ENCODE measurements around the gene HTR2B.

HTR2B gene

DNA sequence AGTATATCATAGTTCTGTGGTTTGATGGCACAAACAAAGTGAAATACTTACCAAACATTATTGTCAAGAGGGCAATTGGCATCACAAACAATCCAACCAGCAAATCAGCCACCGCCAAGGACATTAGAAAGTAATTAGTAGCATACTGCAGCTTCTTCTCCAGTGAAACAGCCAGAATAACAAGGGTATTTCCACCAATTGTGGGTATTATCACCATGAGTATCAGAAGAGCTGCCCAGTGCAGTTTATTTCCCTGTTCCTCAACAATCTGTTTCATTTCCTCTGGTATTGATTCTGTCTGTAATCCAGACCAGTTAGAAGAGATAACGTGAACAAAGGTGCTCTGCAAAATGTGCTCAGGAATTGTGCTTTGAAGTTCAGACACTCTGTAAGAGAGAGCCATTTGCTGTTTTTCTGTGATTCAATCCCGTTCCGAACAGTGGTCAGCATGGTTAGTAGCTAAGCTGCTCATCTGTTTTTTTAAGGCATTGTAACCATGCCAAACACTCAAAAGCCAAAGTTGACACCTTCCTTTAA, 1.4 kb downstream of the HTR2B start:
- Histone ChIP-seq H3K4me3 (ENCODE audit: insufficient read length, low read depth) (no peak overlapping the region), H3K9ac (ENCODE audit: insufficient read length, low read depth) (no peak overlapping the region), H3K9me3 (ENCODE audit: insufficient read depth, low read length) (no peaks in the 10 kb centered on the region), H3K4me1 (ENCODE audit: insufficient read depth, insufficient read length) (no peaks in the 10 kb centered on the region), H3K36me3 (ENCODE audit: insufficient read depth, insufficient read length, low read length) (peaks cover 2% of the 10 kb centered on the region), H3K27me3 (ENCODE audit: insufficient read depth, insufficient read length) (no peaks in the 10 kb centered on the region)
- no peak for DNase-seq (ENCODE audit: low read depth, low spot score)
- no peak for TF ChIP-seq SUZ12 (IDR thresholded peaks at IDR 0.05; ENCODE audit: extremely low read depth, insufficient read depth, insufficient read length)
- no peak for TF ChIP-seq ZNF274 (IDR thresholded peaks at IDR 0.05; ENCODE audit: low read depth, low read length)
- TF ChIP-seq YY1 (IDR thresholded peaks at IDR 0.05; ENCODE audit: insufficient read depth, insufficient read length), result no peak

DNA sequence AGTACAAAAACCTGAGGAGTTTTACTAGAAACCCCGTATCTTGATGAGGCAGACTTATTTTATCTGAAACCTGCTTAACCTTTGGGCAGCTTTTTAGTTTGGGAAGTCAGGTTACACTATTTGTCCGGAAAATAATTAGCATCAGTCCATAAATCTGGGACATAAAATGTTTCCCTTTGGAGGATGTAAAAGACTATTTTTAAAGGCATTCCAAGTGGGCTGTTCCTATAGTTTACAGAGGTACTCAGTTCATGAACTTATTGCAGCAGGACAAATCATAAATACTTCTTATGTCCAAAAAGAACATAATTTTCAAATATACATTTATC, 6.3 kb downstream of the HTR2B start:
- Histone ChIP-seq H3K27me3 (ENCODE audit: insufficient read depth, insufficient read length) (no peaks in the 10 kb centered on the region), H3K4me3 (ENCODE audit: insufficient read length, low read depth) (no peak overlapping the region), H3K36me3 (ENCODE audit: insufficient read depth, insufficient read length, low read length) (peaks cover 10% of the 10 kb centered on the region), H3K4me1 (ENCODE audit: insufficient read depth, insufficient read length) (no peaks in the 10 kb centered on the region), H3K9me3 (ENCODE audit: insufficient read depth, low read length) (no peaks in the 10 kb centered on the region), H3K9ac (ENCODE audit: insufficient read length, low read depth) (no peak overlapping the region)
- TF ChIP-seq YY1 (IDR thresholded peaks at IDR 0.05; ENCODE audit: insufficient read depth, insufficient read length), result no peak
- TF ChIP-seq SUZ12 (IDR thresholded peaks at IDR 0.05; ENCODE audit: extremely low read depth, insufficient read depth, insufficient read length), result no peak
- no peak for TF ChIP-seq ZNF274 (IDR thresholded peaks at IDR 0.05; ENCODE audit: low read depth, low read length)
- no peak for DNase-seq (ENCODE audit: low read depth, low spot score)

DNA sequence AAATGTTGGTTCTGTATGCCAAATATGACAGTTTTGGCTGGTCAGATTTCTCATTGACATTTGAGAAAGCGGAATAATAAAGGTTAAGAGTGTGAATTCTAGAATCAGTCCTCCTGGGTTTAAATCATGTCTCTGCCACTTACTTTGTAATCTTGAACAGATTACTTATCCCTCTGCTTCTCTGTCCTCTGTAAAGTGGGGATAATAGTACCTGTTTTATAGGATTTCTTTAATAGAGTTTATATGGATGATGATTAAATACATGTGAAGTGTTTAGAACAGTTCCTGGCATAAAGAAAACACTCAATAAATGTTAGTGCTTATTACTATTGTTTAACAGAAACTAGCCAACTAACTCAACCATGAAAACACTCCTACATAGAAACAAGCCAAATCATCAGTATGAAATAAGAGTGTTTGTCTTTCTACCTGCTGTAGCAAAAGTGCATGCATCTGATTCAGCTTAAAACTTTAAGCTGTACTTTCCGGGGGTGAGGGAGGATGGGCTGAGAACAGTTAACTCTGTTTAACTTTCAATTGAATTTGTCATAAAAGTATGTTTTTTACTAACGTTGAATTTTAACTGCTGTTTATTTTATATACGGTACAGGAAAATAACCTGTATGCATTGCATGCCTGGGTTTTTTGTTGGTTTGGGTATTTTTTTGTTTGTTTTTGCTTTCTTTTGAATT, 6.8 kb downstream of the HTR2B start:
- H3K27me3 ChIP-seq (ENCODE audit: insufficient read depth, insufficient read length), result no peaks in the 10 kb centered on the region
- TF ChIP-seq YY1 (IDR thresholded peaks at IDR 0.05; ENCODE audit: insufficient read depth, insufficient read length) (no peak), SUZ12 (IDR thresholded peaks at IDR 0.05; ENCODE audit: extremely low read depth, insufficient read depth, insufficient read length) (no peak), ZNF274 (IDR thresholded peaks at IDR 0.05; ENCODE audit: low read depth, low read length) (no peak)
- peaks cover 14% of the 10 kb centered on the region for H3K36me3 ChIP-seq (ENCODE audit: insufficient read depth, insufficient read length, low read length)
- no peaks in the 10 kb centered on the region for H3K4me1 ChIP-seq (ENCODE audit: insufficient read depth, insufficient read length)
- H3K9me3 ChIP-seq (ENCODE audit: insufficient read depth, low read length), result no peaks in the 10 kb centered on the region
- no peak for DNase-seq (ENCODE audit: low read depth, low spot score)
- no peak overlapping the region for H3K4me3 ChIP-seq (ENCODE audit: insufficient read length, low read depth)
- H3K9ac ChIP-seq (ENCODE audit: insufficient read length, low read depth), result no peak overlapping the region

DNA sequence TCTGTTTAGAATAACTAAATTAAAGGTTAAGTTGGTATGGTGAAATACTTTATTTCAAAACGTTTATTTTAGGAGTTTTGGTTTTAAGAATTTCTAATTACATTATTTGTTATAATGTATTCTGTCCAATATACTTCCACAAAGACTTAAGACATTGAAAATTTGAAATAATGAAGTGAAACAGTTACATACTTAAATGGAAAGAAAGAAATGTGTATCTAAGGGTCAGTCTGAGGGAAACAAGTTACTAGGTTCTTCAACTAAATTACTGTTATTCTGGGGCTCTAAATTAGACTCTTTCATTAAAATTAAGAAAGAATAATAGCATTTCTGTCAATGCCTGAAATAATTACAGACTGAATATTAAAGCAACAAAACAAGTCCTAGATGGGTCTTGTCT, 7.7 kb downstream of the HTR2B start:
- Histone ChIP-seq H3K9me3 (ENCODE audit: insufficient read depth, low read length) (no peaks in the 10 kb centered on the region), H3K4me3 (ENCODE audit: insufficient read length, low read depth) (no peak overlapping the region), H3K27me3 (ENCODE audit: insufficient read depth, insufficient read length) (no peaks in the 10 kb centered on the region), H3K4me1 (ENCODE audit: insufficient read depth, insufficient read length) (no peaks in the 10 kb centered on the region), H3K36me3 (ENCODE audit: insufficient read depth, insufficient read length, low read length) (peaks cover 22% of the 10 kb centered on the region), H3K9ac (ENCODE audit: insufficient read length, low read depth) (no peak overlapping the region)
- no peak for DNase-seq (ENCODE audit: low read depth, low spot score)
- no peak for TF ChIP-seq ZNF274 (IDR thresholded peaks at IDR 0.05; ENCODE audit: low read depth, low read length)
- no peak for TF ChIP-seq YY1 (IDR thresholded peaks at IDR 0.05; ENCODE audit: insufficient read depth, insufficient read length)
- no peak for TF ChIP-seq SUZ12 (IDR thresholded peaks at IDR 0.05; ENCODE audit: extremely low read depth, insufficient read depth, insufficient read length)

DNA sequence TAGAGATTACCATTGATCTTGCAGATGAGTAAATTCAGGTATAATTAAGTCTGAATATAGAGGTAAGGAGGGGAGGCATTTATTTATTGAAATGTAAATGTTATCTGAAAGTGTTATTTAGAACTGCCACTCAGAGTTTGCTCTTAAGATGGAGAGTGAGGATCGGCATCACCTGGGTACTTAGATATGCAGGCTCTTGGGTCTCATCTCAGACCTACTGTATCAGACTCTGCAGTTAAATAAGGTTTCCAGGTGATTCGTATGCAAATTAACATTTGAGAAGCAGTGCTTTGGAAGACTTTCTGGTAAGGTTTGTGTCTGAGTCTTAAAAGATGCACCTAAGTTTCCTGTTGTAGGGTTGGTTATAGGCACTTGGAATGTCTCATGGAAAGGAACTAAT, 9.2 kb downstream of the HTR2B start:
- Histone ChIP-seq H3K36me3 (ENCODE audit: insufficient read depth, insufficient read length, low read length) (peaks cover 33% of the 10 kb centered on the region), H3K9ac (ENCODE audit: insufficient read length, low read depth) (no peak overlapping the region), H3K4me1 (ENCODE audit: insufficient read depth, insufficient read length) (no peaks in the 10 kb centered on the region), H3K9me3 (ENCODE audit: insufficient read depth, low read length) (no peaks in the 10 kb centered on the region), H3K4me3 (ENCODE audit: insufficient read length, low read depth) (no peak overlapping the region), H3K27me3 (ENCODE audit: insufficient read depth, insufficient read length) (no peaks in the 10 kb centered on the region)
- no peak for DNase-seq (ENCODE audit: low read depth, low spot score)
- TF ChIP-seq SUZ12 (IDR thresholded peaks at IDR 0.05; ENCODE audit: extremely low read depth, insufficient read depth, insufficient read length) (no peak), YY1 (IDR thresholded peaks at IDR 0.05; ENCODE audit: insufficient read depth, insufficient read length) (no peak), ZNF274 (IDR thresholded peaks at IDR 0.05; ENCODE audit: low read depth, low read length) (no peak)

DNA sequence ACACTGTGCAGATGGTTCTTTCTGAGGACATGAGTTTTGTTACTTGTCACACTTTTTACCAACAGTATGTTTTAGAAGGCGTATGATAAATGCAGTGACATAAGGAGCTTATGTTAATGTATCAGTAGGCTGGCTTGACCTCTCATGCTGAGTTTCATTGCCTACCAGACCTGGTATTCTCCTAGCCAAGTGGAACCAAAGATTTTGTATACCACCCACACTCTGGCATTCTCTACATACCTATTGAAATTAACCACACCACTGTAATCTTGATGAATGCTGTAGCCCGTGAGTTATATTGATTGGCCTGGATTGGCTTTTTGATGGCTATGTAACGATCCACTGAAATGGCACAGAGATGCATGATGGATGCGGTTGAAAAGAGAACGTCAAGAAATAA, 11.4 kb downstream of the HTR2B start:
- H3K4me3 ChIP-seq (ENCODE audit: insufficient read length, low read depth), result no peak overlapping the region
- TF ChIP-seq ZNF274 (IDR thresholded peaks at IDR 0.05; ENCODE audit: low read depth, low read length) (no peak), SUZ12 (IDR thresholded peaks at IDR 0.05; ENCODE audit: extremely low read depth, insufficient read depth, insufficient read length) (no peak), YY1 (IDR thresholded peaks at IDR 0.05; ENCODE audit: insufficient read depth, insufficient read length) (no peak)
- no peak overlapping the region for H3K9ac ChIP-seq (ENCODE audit: insufficient read length, low read depth)
- H3K36me3 ChIP-seq (ENCODE audit: insufficient read depth, insufficient read length, low read length), result peaks cover 53% of the 10 kb centered on the region
- no peak for DNase-seq (ENCODE audit: low read depth, low spot score)
- no peaks in the 10 kb centered on the region for H3K27me3 ChIP-seq (ENCODE audit: insufficient read depth, insufficient read length)
- no peaks in the 10 kb centered on the region for H3K9me3 ChIP-seq (ENCODE audit: insufficient read depth, low read length)
- H3K4me1 ChIP-seq (ENCODE audit: insufficient read depth, insufficient read length), result no peaks in the 10 kb centered on the region

DNA sequence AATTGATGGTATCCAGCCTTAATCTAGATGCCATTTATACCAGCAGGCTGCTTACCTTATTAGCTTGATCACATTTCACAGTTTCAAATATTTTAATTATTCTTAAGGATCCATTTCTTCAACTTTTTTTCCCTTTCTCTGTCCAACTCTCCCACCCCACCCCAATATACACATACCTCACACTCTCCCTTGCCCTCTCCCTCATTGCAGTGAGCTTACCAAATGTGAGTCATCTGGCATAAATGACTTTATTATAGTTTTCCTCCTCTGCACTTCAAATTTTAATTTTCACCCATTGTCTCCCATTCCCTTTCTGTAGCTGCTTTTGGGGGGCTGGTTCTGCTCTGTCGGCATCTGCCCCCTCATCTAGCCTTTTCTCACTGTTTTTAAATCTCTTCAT, 12.9 kb downstream of the HTR2B start:
- H3K4me3 ChIP-seq (ENCODE audit: insufficient read length, low read depth), result no peak overlapping the region
- H3K9ac ChIP-seq (ENCODE audit: insufficient read length, low read depth), result no peak overlapping the region
- H3K4me1 ChIP-seq (ENCODE audit: insufficient read depth, insufficient read length), result no peaks in the 10 kb centered on the region
- peaks cover 67% of the 10 kb centered on the region for H3K36me3 ChIP-seq (ENCODE audit: insufficient read depth, insufficient read length, low read length)
- TF ChIP-seq YY1 (IDR thresholded peaks at IDR 0.05; ENCODE audit: insufficient read depth, insufficient read length) (no peak), ZNF274 (IDR thresholded peaks at IDR 0.05; ENCODE audit: low read depth, low read length) (no peak), SUZ12 (IDR thresholded peaks at IDR 0.05; ENCODE audit: extremely low read depth, insufficient read depth, insufficient read length) (no peak)
- H3K9me3 ChIP-seq (ENCODE audit: insufficient read depth, low read length), result no peaks in the 10 kb centered on the region
- H3K27me3 ChIP-seq (ENCODE audit: insufficient read depth, insufficient read length), result no peaks in the 10 kb centered on the region
- no peak for DNase-seq (ENCODE audit: low read depth, low spot score)

Measured in NT2/D1 (cell line).